K562 (cell line): ENCODE results near the gene FIZ1. TPM values are rescaled to one million over a fixed set of nuclear protein-coding genes. Genes with fewer than 3 reads are reported as not detected.

Experiments
- ARID1B ChIP-seq: fragments of 450-650 bp; IDR thresholded peaks from 2 replicates; pipeline ENCODE4 v1.6.1; 2016; ENCODE audit warnings: antibody characterized with exemption, mild to moderate bottlenecking, inconsistent platforms
- FOXK1 ChIP-seq: sonication (generic); formaldehyde crosslinking; IDR thresholded peaks from 2 replicates; pipeline ENCODE4 v1.8.0; 2022; ENCODE audit warnings: missing genetic modification reagents, mild to moderate bottlenecking, borderline replicate concordance
- HDAC2 ChIP-seq: fragments of 450-650 bp; IDR thresholded peaks from 2 replicates; pipeline ENCODE4 v1.6.1; 2016; ENCODE audit warnings: mild to moderate bottlenecking
- HINFP ChIP-seq: fragments of 450-650 bp; conservative IDR thresholded peaks from 2 replicates; pipeline ENCODE4 v1.6.1; 2016; ENCODE audit warnings: missing genetic modification characterization, low read depth, mild to moderate bottlenecking, control low read depth, missing compliant biosample characterization
- HNRNPH1 ChIP-seq: fragments of 200-400 bp; formaldehyde crosslinking; optimal IDR thresholded peaks from 2 replicates; pipeline ENCODE3; 2017; ENCODE audit warnings: low read depth, mild to moderate bottlenecking, low read length, moderate library complexity
- JUND ChIP-seq, 2 experiments: IDR thresholded peaks; 2 replicates in 1 of 2; 3 replicates in 1 of 2; pipeline ENCODE4 v1.6.1; 2011; ENCODE audit warnings: borderline replicate concordance in 2 of 2, low read depth in 2 of 2, low read length in 2 of 2, improper control_type of control experiment in 1 of 2, missing biosample characterization in 1 of 2, missing genetic modification characterization in 1 of 2, missing genetic modification reagents in 1 of 2
- MAFG ChIP-seq: fragments of 450-650 bp; conservative IDR thresholded peaks from 2 replicates; pipeline ENCODE4 v1.6.1; 2016; ENCODE audit warnings: missing genetic modification characterization, missing compliant biosample characterization
- MECOM ChIP-seq: fragments of 250-450 bp; sonication (Bioruptor Pico); IDR thresholded peaks from 2 replicates; pipeline ENCODE4 v1.8.0; 2022; ENCODE audit warnings: inconsistent platforms
- NR2C2 ChIP-seq, 2 experiments: fragments of 200-800 bp in 1 of 2; sonication (Bioruptor generic) in 1 of 2; sonication (generic) in 1 of 2; formaldehyde crosslinking in 1 of 2; IDR thresholded peaks; 2 replicates each; pipeline versions ENCODE4 v1.6.1 to v1.8.0; 2016 to 2022; ENCODE audit warnings: mild to moderate bottlenecking in 1 of 2, missing compliant biosample characterization in 1 of 2, missing genetic modification characterization in 1 of 2, missing genetic modification reagents in 1 of 2
- PHB2 ChIP-seq: fragments of 450-650 bp; IDR thresholded peaks from 2 replicates; pipeline ENCODE4 v1.6.1; 2017; ENCODE audit warnings: low read depth
- SIX5 ChIP-seq, 2 experiments: IDR thresholded peaks; 2 replicates each; pipeline ENCODE4 v1.6.1; 2011; ENCODE audit warnings: low read length in 2 of 2, borderline replicate concordance in 1 of 2, low read depth in 1 of 2, mild to moderate bottlenecking in 1 of 2, moderate library complexity in 1 of 2; ENCODE audit not compliant: insufficient read depth in 1 of 2
- SP1 ChIP-seq: sonication (generic); formaldehyde crosslinking; IDR thresholded peaks from 2 replicates; pipeline ENCODE4 v1.8.1; 2022; ENCODE audit warnings: mild to moderate bottlenecking, missing genetic modification reagents
- THAP12 ChIP-seq: fragments of 250-450 bp; sonication (Bioruptor Pico); IDR thresholded peaks from 2 replicates; pipeline ENCODE4 v1.9.0; 2021; ENCODE audit warnings: mild to moderate bottlenecking, inconsistent platforms
- TOE1 ChIP-seq, 2 experiments: fragments of 450-650 bp in 1 of 2; sonication (generic) in 1 of 2; formaldehyde crosslinking in 1 of 2; IDR thresholded peaks; 2 replicates each; pipeline versions ENCODE4 v1.7.1 to v1.8.0; 2016 to 2022; ENCODE audit warnings: borderline replicate concordance in 2 of 2, mild to moderate bottlenecking in 2 of 2, antibody characterized with exemption in 1 of 2, inconsistent platforms in 1 of 2, low read depth in 1 of 2, missing genetic modification reagents in 1 of 2, moderate library complexity in 1 of 2
- ZNF77 ChIP-seq: fragments of 250-450 bp; sonication (Bioruptor Pico); IDR thresholded peaks from 2 replicates; pipeline ENCODE4 v1.5.0; 2020
- polyA plus RNA-seq, 8 experiments: library from polyadenylated mRNA; depleted of rRNA in 4 of 8; stranded (reverse) in 5 of 8; unstranded in 3 of 8; fragments of >200 nt; fragmentation: Nextera tagmentation in 2 of 8; fragmentation: Illumina TruSeq in 1 of 8; extraction: Ambion mirVana in 2 of 8; extraction: Trizol in 1 of 8; gene quantifications; 2 replicates each; pipeline versions ENCODE4 v1.2.1 to v1.2.3, GENCODE V29; 2011 to 2014; ENCODE audit warnings: inconsistent platforms in 1 of 8, missing spikeins in 1 of 8
- total RNA-seq, 7 experiments: library from RNA; depleted of rRNA in 6 of 7; stranded (reverse); fragments of >200 nt in 6 of 7; fragmentation: Illumina TruSeq in 2 of 7; extraction: Trizol in 2 of 7; gene quantifications; 2 replicates each; pipeline versions ENCODE4 v1.2.1 to v1.2.3, GENCODE V29; 2011 to 2021; ENCODE audit warnings: low replicate concordance in 1 of 7
- TF ChIP-seq, protein P1 (sequence below): fragments of 250-450 bp; sonication (Bioruptor Pico); IDR thresholded peaks from 2 replicates; pipeline ENCODE4 v1.4.0; 2020

The FIZ1 gene
- total and polyA plus RNA-seq, 9 of the 15 experiments (the other 6 are each of a cell fraction or from before 2014, with no cell fraction given): 0.79 to 17.5 (median 5.5) TPM

DNA sequence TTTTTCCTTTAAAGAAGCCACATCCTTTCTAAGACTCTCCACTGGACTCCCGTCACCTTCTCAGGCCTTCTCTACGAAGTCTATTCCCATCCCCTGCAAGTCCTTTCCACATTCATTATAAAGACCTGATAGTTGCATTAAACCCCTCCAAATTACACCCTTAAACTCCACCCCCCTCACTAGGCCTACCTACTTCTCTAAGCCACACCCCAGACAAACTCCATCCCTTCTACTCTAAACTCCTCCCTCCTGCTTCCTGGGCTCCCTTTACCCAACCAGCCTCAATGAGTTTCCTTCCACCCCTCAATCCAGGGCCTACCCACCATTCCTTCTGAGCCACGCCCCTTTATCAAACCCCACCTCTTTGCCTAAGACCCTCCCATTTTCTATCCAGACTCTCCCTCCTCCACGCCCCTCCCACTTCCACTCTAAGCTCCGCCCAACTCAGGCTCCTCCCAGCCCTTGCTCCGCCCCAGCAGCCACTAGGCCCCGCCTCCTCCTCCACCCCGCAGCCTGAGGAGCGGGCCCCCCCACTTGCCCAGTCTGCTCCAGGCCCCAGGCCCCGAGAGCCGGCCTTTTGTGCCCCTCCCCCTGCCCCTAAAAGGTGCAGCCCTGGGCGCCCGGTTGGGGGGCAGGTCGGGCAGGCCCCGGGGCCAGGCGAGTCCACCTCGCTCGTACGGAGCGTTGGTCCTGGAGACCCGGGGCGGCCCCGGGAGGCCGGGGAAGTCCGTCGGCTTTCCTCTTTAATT lies 424 bp downstream of the FIZ1 start (continued):
- TF ChIP-seq, protein P1, sequence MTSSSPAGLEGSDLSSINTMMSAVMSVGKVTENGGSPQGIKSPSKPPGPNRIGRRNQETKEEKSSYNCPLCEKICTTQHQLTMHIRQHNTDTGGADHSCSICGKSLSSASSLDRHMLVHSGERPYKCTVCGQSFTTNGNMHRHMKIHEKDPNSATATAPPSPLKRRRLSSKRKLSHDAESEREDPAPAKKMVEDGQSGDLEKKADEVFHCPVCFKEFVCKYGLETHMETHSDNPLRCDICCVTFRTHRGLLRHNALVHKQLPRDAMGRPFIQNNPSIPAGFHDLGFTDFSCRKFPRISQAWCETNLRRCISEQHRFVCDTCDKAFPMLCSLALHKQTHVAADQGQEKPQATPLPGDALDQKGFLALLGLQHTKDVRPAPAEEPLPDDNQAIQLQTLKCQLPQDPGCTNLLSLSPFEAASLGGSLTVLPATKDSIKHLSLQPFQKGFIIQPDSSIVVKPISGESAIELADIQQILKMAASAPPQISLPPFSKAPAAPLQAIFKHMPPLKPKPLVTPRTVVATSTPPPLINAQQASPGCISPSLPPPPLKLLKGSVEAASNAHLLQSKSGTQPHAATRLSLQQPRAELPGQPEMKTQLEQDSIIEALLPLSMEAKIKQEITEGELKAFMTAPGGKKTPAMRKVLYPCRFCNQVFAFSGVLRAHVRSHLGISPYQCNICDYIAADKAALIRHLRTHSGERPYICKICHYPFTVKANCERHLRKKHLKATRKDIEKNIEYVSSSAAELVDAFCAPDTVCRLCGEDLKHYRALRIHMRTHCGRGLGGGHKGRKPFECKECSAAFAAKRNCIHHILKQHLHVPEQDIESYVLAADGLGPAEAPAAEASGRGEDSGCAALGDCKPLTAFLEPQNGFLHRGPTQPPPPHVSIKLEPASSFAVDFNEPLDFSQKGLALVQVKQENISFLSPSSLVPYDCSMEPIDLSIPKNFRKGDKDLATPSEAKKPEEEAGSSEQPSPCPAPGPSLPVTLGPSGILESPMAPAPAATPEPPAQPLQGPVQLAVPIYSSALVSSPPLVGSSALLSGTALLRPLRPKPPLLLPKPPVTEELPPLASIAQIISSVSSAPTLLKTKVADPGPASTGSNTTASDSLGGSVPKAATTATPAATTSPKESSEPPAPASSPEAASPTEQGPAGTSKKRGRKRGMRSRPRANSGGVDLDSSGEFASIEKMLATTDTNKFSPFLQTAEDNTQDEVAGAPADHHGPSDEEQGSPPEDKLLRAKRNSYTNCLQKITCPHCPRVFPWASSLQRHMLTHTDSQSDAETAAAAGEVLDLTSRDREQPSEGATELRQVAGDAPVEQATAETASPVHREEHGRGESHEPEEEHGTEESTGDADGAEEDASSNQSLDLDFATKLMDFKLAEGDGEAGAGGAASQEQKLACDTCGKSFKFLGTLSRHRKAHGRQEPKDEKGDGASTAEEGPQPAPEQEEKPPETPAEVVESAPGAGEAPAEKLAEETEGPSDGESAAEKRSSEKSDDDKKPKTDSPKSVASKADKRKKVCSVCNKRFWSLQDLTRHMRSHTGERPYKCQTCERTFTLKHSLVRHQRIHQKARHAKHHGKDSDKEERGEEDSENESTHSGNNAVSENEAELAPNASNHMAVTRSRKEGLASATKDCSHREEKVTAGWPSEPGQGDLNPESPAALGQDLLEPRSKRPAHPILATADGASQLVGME (CRISPR knock-in tag): no peak
- TF ChIP-seq HNRNPH1 (no peak), SIX5 (IDR thresholded peaks at IDR 0.05; ENCODE audit: borderline replicate concordance in 1 of 2, insufficient read depth in 1 of 2, low read depth in 1 of 2, low read length in 2 of 2) (0 out of 4 replicates have a peak, but pooled peaks of 1 of the 2 experiments have one; percentile 7), PHB2 (no peak), ARID1B (peak; percentile 44), ZNF77 (CRISPR knock-in tag) (no peak), MAFG (no peak), TOE1 (IDR thresholded peaks at IDR 0.05; ENCODE audit: borderline replicate concordance) (peak; percentile 48), TOE1 (CRISPR knock-in tag; IDR thresholded peaks at IDR 0.05; ENCODE audit: borderline replicate concordance, low read depth) (no peak), THAP12 (CRISPR knock-in tag) (no peak), NR2C2 (CRISPR knock-in tag; IDR thresholded peaks at IDR 0.05) (no peak), NR2C2 (tag; IDR thresholded peaks at IDR 0.05) (no peak), SP1 (CRISPR knock-in tag) (peak; percentile 64), MECOM (CRISPR knock-in tag) (no peak), HINFP (no peak), HDAC2 (no peak), FOXK1 (no peak), JUND (IDR thresholded peaks at IDR 0.05; ENCODE audit: borderline replicate concordance, low read depth, low read length) (no peak), JUND (tag; IDR thresholded peaks at IDR 0.05; ENCODE audit: borderline replicate concordance, low read depth, low read length) (no peak; the same call in 2 of the 3 replicates)
